ENCODE results near the gene KRT80. TPM values are rescaled to one million over a fixed set of nuclear protein-coding genes. Genes with fewer than 3 reads are reported as not detected.

KRT80 gene
- total RNA-seq, 1 experiment from 2014 or later, result 65.2 TPM

DNA sequence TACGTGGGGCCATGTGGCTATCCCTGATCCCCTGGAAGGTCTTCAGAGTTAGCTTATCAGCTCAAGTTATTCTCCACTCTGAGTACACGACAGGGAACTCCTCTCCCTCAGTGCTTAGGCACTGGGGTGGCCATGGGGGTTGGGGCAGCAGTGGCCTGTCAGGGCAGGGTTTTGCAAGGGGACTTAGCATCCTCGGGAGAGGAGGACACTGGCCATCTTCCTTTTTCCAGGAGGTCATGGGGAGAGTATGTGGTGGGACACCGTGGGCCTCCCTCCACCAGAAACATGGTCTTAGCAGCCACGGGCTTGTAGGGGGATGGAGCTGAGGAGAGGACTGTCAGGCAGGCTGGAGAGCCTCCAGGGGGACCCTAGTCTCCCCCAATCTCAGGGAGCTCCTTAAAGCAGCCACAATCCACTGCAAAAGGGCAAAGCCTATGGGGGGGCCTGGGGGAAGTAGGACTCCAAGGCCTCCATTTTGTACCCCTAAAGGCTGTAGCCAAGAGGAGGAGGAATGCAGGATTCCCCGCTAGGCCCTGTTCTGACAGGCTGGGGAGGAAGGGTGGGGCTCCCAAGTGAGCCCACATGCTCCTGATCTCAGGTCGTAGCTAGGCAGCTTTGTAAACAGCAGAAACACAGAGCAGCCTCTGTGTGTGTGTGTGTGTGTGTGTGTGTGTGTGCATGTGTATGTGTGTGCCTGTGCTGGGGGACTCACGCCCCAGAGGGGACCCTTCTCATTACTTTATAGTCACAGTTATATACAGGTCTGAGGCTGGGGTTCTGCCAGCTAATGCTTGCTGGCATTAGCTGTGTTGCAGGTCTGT is 36.6 kb downstream of the KRT80 start:
- no peak for DNase-seq (ENCODE audit: low spot score)

- DNase-seq (ENCODE audit: low spot score), result no peak
Observed at GRCh38 chr12:52152905-52153317, 38.9 kb downstream of the KRT80 start.

GRCh38 chr12:52151837-52152783 is 39.7 kb downstream of the KRT80 start:
- peak; percentile 93 for DNase-seq (ENCODE audit: low spot score)

DNA sequence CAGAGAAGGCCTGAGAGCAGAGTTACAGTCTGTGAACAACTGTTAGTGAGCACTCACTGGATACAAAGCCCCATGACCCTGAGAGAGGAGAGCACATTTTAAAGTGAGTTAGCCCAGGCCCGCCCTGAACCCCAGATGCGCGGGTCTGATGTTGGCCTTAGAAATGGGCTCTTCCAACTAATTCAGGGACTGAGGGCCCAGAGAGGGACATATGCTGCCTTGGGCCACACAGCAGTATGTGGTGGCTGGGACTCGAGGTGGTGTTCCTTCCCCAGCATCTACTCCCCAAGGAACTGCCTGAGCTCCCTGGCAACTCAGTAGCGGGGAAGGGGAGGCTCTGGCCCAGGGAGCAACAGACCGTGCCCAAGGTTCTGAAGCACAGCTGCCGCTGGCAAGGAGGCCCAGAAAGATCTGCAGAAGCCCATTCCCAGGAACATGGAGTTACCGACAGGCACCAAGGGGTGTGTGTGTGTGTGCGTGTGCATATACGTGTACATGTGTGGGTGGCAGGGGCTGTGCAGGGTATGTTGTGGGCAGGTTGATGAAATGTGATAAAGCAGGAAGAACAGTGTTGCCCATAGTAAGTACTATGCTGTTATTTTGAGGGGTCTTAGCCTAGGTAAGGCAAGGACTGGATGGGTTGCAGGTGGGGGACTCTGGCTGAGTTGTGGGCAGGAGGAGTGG is 40.5 kb downstream of the KRT80 start:
- no peak for DNase-seq (ENCODE audit: low spot score)

DNA sequence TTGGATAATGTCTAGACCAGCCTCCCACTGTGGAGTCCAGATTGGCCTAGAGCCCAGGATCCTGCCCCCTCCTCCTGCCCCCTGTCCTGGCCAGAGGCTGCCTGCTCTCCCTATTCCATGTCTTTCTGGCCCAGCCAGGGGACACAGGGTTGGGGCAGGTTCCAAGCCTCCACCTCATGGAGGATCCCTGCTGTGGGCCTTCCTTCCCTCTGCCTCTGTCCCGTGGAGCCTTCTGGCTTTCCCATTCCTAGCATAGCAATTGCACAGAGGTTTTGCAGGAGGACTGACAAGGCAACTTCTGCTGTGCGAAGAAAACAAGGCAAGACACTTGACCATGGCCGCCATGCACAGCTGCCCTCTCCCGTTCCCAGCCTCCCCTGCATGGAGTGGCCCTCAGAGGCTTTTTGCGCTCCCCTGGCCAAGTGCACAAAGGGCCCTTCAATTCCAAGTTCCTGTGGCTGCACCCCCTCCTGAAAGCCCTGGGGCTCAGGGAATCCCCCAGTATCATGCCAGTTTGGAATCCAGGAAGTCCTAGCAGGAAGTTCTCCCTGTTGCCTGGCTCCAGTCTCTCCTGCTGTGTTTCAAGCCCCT is 42.1 kb downstream of the KRT80 start:
- peak; percentile 66 for DNase-seq (ENCODE audit: low spot score)

GRCh38 chr12:52149182-52149641 is 42.6 kb downstream of the KRT80 start:
- DNase-seq (ENCODE audit: low spot score), result no peak

- peak; percentile 92 for DNase-seq (ENCODE audit: low spot score)
Observed at GRCh38 chr12:52148464-52149181, 43.2 kb downstream of the KRT80 start.

DNA sequence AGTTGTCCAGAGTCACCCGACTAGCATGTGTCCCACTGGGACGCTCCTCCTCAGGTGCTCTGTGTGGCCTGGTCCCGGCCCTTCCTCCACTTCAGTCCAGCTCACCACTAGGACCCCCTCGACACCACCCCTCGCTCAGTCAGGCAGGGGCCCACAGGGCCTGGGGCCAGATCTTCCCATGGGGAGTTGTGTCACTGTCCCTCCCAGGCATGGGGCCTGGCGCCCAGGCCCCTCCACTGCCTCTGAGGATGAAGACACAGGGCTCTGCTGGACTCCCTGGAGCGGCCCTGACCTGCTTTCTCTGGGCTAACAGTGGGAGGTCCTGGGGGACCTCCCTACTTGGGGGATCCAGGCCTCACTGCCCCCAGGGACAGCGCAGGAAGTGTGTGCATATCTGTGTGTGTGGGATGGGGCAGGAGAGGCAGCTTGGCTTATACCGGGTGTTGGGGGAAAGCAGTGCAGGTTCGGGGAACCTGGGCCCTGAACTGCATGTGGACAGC is 43.8 kb downstream of the KRT80 start:
- peak; percentile 61 for DNase-seq (ENCODE audit: low spot score)

DNA sequence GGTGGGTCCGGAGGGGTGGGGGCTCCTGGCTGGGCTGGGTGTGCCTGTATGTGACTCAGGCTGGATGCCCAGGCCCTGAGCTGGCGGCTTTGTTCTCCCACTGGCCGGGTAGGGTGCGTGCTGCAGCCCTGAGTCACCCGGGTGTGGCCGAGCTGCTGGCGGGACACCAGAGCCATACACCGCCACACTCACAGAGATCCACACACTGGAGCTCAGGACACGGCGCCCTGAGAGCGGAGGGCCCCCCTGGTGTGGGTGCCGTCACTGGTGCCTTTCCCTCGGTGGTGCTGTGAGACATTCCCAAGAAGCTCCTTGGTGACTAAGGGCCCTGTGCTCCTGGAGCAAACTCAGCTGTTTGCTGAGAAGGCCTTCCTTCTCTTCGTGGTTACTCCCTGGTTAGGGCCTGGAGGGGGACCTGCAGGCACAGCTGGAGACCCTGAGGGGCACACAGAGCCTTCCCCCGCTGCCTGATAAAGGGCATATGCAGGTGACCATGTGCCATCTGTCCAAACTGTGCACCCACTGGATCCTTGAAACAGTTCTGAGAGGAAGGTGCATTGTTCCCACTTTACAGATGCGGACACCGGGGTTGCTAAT is 44.3 kb downstream of the KRT80 start:
- DNase-seq (ENCODE audit: low spot score), result peak; percentile 98

DNA sequence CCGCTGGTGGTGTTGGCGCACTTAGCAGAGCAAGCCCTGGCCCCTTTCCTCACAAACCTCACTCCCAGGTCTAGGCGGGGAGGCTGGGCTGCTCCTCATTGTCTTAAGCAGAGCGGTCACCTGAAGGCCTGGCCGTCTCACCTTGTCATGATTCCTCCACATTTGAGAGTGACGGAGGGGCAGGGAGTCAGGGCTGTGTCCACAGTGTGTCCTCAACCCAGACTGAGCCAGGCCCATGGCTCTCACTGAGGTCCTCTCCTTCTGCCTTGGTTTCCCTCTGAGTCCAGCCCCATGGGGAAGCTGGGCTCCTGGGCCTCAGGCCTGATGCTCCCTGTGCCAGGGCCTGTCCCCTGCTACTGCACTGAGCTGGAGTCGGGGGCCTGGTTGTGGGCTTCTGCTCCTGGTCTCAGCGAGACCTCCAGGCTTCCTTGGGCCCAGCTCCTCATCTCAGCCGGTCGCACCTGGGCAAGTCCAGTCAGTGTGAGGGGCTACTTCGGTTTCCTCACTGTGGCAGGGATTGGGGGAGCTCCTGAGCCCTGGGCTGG is 44.9 kb downstream of the KRT80 start:
- no peak for DNase-seq (ENCODE audit: low spot score)

- DNase-seq (ENCODE audit: low spot score), result no peak
Observed at GRCh38 chr12:52146089-52146821, 45.6 kb downstream of the KRT80 start.

GRCh38 chr12:52145228-52146088 is 46.4 kb downstream of the KRT80 start:
- peak; percentile 52 for DNase-seq (ENCODE audit: low spot score)

GRCh38 chr12:52144512-52145227 is 47.1 kb downstream of the KRT80 start:
- no peak for DNase-seq (ENCODE audit: low spot score)

DNA sequence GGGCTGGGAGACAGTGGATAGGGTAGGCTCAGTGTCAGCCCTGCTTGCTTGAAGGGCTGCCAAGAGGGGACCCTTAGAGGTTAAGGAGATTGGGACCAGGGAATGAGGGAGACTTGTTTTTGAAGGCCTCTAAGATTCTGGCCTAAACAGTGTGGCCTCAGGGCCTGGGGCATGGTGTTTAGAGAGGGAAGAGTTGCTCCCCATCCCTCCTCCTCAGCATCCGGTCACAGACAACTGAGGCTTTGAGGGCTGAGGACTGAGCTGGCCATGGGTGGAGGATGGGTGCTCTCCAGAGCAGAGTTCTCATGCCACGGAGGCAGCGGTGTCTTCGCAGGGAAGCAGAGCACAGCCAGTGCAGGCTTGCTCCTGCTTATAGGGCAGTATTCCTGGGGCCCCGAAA is 49.4 kb downstream of the KRT80 start:
- no peak for DNase-seq (ENCODE audit: low spot score)

DNA sequence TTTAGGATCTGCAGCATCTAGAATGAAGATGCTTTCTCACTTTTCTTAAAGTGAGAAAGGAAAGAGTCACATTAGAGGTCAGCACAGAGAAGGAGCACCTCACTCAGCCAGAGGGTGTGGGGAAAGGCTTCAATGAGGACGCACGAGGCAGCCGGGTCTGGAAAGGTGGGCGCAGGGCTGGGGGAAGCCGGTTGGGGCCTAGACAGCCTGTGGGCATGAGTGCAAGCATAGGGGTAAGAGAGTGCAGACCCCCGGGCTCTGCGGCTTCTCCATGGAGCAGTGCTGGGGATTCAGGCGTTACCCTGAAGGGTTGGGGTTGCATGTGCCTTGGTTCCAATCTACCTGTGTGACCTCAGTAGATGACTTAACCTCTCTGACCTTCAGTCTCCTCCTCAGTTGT is 49.9 kb downstream of the KRT80 start:
- DNase-seq (ENCODE audit: low spot score), result no peak

DNA sequence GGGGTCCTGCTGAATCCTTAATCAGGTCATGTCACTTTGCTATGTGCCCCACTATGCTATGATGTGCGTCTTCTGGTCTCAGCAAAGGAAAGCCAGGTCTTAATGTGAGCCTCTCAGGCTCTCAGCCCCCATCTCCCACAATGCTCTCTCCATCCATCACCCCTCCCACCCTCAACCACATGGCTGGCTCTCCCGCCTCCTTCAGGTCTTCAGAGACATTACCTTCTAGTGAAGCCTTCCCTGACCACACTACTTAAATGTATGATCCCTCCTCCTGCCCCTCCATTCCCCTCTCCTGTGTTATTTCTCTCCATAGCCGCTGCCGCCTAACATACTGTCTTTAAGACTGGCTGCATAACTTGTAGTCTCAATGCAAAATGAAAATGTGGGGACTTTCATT is 50.5 kb downstream of the KRT80 start:
- no peak for DNase-seq (ENCODE audit: low spot score)

- peak; percentile 62 for DNase-seq (ENCODE audit: low spot score)
Observed at GRCh38 chr12:52139579-52140062, 52.2 kb downstream of the KRT80 start.

All from A172 (cell line).